GM12873 (cell line): ENCODE results near the gene CYP4F22.

ENCODE experiments used
- TF ChIP-seq, protein P1 (sequence below): IDR thresholded peaks from 2 replicates; pipeline ENCODE4 v1.5.1; 2012; ENCODE audit warnings: low read depth, mild to moderate bottlenecking, moderate library complexity, low read length, control low read depth; ENCODE audit not compliant: insufficient read depth; ENCODE audit errors: missing control alignments

The CYP4F22 gene

DNA sequence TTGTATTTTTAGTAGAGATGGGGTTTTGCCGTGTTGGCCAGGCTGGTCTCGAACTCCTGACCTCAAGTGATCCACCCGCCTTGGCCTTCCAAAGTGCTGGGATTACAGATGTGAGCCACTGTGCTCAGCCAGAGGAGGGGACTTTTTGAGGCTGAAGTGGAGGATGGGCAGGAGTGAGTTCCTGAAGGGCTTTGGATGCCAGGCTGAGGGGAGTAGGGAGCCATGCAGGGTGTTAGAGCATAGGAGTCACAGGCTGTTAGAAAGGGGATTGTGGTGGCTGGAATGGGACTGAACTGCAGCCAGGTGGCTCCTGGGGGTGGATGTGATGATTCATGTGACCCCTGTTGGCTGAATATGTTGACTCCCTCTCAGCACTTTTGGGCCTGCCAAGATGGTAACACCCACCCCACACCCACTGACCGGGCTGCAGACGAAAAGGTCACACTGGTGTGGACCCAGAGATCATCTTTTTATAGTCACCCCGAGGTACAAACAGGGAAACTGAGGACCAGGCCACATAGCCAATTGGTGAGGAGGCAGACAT is 11.2 kb downstream of the CYP4F22 start:
- TF ChIP-seq, protein P1, sequence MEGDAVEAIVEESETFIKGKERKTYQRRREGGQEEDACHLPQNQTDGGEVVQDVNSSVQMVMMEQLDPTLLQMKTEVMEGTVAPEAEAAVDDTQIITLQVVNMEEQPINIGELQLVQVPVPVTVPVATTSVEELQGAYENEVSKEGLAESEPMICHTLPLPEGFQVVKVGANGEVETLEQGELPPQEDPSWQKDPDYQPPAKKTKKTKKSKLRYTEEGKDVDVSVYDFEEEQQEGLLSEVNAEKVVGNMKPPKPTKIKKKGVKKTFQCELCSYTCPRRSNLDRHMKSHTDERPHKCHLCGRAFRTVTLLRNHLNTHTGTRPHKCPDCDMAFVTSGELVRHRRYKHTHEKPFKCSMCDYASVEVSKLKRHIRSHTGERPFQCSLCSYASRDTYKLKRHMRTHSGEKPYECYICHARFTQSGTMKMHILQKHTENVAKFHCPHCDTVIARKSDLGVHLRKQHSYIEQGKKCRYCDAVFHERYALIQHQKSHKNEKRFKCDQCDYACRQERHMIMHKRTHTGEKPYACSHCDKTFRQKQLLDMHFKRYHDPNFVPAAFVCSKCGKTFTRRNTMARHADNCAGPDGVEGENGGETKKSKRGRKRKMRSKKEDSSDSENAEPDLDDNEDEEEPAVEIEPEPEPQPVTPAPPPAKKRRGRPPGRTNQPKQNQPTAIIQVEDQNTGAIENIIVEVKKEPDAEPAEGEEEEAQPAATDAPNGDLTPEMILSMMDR, result no peak

DNA sequence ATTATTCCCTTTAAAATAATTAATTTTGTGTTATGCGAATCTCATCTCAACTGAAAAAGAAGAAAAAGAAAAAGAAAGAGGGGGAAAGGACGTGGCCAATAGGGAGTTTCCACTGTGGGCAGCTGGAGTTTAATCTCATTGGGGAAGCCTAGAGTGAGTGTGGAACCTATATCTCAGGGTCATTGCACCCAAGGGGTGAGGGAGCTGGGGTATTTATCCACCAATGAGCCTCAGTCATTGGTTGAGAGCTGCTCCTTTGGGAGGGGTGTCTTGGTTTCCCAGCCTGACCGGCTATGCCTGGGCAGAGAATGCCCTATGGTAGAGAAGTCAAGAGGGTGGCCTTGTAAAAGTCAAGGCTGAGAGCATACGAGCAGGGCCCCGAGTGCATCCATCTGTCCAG is 16.5 kb downstream of the CYP4F22 start:
- TF ChIP-seq, protein P1, result no peak

DNA sequence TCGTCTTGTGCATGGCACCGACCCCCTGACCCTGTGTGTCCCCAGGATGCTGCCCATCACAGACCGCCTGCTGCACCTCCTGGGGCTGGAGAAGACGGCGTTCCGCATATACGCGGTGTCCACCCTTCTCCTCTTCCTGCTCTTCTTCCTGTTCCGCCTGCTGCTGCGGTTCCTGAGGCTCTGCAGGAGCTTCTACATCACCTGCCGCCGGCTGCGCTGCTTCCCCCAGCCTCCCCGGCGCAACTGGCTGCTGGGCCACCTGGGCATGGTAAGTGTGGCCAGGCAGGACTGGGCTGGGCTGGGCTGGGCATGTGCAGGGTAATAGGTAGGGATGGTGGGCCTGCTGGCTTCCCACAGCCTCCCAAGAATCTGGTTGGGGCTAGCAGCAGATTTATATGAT is 17.0 kb downstream of the CYP4F22 start:
- TF ChIP-seq, protein P1, result no peak

DNA sequence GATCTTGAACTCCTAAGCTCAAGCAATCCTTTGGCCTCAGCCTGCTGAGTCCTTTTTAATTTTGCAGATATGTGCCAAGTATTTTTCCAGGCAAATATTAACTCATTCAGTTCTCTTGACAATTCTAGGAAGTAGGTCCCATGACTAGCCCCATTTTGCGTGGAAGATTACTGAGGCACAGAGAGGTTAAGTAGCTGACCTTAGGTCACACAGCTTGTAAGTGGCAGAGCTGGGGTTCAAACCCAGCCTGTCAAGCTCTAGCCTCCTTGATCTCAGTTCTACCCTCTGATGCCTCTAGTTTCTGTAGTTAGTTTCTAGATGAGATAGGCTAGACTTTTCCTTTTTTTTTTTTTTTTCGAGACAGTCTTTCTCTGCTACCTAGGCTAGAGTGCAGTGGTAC is 18.1 kb downstream of the CYP4F22 start:
- TF ChIP-seq, protein P1, result no peak

DNA sequence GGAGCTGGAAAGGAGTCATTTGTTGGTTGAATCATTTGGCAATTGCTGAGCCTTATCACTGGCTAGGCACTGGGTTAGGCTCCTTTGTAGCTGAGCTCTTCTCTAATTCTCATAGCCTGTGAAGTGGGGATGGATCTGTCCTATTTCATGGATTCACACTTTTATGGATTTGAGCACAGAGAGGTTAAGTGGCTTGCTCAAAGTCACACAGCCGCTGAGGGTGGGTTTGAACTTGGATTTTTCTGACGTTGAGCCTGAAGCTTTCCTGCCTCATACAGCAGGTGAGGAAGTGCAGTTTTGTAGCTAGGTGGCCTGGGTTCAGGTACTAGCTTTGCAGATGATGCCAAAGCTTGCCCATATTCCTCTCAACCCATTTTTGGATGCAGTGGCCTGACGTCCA is 19.4 kb downstream of the CYP4F22 start:
- TF ChIP-seq, protein P1, result no peak

DNA sequence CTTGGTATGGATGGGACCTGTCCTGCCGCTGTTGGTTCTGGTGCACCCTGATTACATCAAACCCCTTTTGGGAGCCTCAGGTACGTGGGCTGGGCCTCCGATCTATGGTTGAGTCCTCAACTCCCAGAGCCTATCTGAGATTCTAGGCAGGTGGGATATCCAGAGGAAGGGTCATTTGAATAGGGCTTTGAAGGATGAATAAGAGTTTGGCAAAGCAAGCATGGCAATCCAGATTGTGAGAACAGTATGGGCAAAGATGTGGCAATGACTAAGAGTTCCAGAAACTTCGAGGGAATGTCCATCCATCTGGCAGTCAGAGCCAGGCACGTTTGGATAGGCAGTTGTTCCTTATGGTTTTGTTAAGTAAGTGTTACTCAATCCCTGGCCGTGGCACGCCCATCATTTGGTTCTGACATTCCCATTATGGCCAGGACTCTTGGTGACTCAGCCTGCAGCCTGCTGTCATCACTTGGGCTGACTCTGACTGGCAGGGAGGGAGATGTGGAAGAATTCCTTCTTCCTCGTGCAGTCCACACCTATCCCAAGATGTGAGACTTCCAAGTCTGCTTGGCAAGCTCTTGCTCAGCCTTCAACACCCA is 21.5 kb downstream of the CYP4F22 start:
- TF ChIP-seq, protein P1, result no peak

DNA sequence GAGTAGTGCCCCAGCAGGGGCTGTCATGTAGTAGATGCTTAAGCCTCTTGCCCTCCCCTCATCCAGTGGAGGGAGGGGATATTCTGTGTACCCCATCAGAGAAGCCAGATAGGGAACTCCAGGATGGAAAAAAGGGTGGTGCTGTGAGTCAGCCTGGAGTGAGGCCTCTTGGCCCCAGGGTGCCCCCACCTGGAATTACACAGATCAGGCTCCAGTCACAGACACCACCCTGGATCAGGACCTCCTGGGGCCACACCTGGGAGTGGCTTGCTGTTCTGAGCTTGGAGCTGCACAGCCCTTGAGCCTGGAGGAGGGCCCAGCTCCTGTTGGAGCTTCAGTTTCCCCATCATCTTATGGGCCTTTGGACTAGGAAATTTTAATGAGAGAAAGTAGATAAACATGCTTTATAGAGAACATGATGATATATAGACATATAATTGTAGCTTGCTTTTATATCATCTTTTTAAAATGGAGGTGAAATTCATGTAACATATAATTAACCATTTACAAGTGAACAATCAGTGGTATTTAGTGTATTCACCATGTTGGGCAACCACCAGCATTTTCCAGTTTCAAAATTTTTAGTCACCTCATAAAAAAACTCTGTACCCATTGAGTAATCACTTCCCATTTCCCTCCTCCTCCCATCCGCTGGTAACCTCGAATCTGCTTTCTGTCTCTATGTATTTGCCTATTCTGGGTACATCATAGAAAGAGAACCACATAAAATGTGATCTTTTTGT is 24.6 kb downstream of the CYP4F22 start:
- TF ChIP-seq, protein P1, result no peak
